GM21825 (cell line): ENCODE results near the gene CYP3A5.

Experiments
- ATAC-seq: cut with Tn5 transposase; IDR thresholded peaks from one replicate; pipeline ENCODE4 v1.9.1; 2021; ENCODE audit warnings: mild to moderate bottlenecking, moderate library complexity; ENCODE audit not compliant: unreplicated experiment

CYP3A5 gene

DNA sequence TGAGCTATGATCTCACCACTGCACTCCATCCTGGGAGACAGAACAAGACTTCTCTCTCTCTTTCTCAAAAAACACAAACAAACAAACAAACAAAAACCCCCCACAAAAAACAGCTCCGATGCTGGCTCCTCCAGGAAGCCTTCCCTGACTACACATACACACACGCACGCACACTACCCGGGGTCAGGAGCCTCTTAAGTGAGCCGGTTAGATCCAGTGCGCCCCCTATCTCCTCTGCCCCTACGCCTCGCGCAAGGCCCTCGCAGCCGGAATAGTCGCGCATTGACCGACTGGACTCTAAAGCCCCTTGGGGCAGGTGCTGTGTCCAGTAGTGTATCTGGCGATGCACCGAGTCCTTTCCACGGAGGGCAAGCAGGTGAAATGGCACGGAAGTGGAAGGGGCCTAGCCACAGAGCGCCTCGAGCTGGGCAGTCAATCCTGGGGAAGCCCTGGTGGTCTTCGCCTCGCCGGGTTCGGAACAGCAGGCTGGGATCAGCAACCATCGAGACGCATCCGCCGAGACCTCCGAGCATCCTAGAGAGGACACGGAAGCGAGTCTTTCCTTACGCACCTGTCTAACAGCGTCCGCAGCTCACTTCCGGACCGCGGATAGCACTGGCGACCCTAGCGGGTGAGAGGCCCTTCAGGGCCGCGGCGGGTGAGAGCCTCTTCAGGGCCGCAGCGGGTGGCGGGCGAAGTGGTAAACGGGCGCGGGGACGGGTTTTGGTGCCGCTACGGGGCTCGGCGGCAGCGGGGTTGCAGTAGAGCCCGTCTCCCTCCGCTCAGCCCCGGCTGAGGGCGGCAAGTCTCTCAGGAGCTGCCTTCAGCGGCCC is 63.2 kb downstream of the CYP3A5 start, which contains the start of gene ZSCAN25:
TSS of gene ZSCAN25 (plus strand) at position 588 of the 833 bp plus-strand sequence. CDS start 2,661 bp downstream, outside the sequence.
- peak; percentile 94 for ATAC-seq

DNA sequence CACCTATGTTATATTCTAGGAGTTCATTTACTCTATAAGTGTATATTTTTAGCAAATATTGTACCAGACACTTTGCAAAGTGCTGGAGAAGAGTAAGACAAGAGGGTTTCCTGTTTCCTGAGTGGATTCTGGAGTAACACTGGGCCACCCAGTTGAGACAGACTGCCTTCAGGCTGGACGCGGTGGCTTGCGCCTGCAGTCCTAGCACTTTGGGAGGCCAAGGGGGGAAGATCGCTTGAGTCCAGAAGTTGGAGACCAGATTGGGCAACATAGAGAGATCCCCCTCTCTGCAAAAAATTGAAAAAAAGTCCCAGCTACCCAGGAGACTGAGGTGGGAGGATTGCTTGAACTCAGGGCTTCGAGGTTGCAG is 63.8 kb downstream of the CYP3A5 start:
- ATAC-seq = no peak

DNA sequence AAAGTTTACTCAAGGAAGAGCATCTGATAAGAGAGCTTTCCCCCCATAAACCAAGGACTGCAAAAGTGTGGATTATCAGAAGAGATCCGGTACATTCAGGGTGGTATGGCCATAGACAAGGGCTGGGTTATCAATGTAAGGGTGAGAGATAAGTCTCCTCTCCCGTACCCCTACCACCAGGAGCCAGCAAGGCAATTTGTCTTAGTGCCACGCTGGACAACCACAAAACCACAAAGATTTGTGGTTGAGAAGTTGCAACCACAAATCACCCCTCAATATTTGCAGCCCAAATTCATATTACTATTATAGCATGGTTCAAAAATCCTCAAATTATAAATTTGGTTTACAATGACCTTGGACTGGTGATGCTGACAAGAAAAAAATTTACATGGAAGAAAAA is 65.3 kb downstream of the CYP3A5 start:
- no peak for ATAC-seq

DNA sequence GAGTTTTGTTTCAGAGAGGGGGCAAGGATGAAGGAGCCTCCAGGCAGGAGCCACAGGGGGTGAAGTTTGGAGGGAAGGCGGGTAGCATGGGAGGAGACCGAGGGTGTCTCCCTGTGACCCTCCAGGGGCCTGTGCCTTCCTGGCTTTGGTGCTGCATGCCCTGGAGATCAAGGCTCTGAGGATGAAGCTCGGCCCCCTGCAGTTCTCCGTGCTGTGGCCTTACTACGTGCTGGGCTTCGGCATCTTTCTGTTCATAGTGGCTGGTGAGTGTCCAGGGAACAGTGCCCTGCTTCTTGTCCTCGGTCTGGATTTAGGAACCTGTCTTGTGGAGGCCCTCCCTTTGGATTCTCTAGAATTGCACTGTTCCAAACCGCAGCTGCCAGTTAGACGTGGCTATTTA is 72.2 kb downstream of the CYP3A5 start:
- ATAC-seq = no peak

DNA sequence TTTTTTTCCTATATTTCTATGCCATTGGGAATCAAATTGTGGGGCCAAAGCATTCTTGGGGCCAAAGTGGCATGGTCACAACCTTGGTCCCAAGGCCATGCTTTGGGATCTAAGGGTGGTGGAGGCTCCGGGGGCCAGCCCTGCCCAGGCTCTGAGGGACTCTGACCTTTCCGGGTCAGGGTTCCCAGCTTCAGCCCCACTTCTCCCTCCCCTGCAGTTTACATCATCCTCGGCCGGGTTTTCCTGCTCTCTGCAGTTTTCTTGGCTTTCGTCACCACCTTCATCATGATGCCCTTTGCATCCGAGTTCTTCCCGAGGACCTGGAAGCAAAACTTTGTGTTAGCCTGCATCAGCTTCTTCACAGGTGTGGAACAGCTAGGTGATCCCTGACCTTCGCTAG is 73.3 kb downstream of the CYP3A5 start:
- no peak for ATAC-seq

DNA sequence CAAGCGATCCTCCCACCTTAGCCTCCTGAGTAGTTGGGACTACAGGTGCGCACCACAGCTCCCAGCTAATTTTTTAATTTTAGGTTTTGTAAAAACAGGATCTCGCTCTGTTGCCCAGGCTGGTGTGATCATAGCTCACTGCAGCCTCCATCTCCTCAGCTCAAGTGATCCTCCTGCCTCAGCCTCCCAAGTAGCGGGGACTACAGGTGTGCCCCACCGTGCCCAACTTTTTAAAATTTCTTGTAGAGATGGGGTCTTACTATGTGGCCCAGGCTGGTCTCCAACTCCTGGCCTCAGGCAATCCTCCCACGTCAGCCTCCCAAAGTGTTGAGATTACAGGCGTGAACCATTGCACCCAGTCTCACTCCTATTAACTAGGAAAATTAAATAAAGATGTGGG is 74.3 kb downstream of the CYP3A5 start:
- ATAC-seq = no peak

DNA sequence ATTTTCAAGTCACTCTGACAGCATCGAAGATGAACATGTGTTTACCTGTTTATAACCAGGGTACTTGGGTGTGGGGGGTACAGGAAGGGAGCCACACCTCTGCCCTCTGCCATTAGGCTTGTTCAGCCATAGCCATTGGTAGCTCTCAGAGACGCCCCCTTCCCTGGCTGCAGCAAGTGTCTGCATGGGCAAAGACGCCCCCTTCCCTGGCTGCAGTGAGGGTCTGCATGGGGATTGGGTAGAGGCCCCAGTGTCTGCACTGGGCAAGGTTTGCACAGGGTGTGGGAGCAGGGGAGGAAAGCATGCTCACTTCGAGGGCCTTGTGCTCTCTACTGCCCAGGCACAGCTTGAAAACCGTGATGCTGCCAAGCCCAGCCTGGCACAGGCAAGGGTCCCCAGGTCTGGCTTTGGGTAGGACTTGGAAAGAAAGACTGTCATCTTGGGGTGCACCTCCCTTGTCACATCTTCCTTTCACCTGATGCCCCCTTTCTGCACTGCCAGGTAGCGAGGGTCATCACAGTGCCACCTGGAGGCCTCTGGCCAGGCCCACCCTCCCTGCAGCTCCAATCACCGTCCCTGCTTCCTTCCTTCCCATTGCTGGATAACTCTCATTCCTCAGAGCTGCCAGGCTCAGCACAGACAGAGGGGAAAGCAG is 78.0 kb downstream of the CYP3A5 start:
- ATAC-seq = no peak

DNA sequence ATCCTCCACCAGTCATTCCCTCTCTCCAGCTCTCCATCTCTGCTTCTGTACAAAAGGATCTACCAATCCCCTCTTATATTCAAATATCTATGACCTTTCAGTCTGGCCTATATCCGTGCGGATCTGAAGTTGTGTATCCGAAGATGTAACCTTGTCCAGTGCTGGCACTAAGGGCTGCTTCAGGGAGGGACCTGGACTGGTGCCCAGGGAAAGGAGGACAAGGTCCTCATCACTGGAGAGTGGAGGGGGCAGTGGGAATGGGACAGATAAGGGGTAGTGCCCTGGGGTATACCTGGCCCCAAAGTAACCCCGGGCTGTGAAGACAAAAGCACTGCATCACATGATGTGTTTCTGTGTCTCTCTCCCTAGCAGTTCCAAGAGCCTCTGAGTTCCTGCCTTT is 80.0 kb downstream of the CYP3A5 start:
- no peak for ATAC-seq
